GM12878 (cell line): ENCODE data around the gene PRM3.

Source experiments
- EZH2 ChIP-seq: IDR thresholded peaks from 2 replicates; pipeline ENCODE4 v1.6.1; 2012; ENCODE audit warnings: low read depth, mild to moderate bottlenecking, control low read depth, inconsistent platforms, low read length, borderline replicate concordance; ENCODE audit not compliant: control insufficient read depth
- NFIC ChIP-seq: IDR thresholded peaks from 2 replicates; pipeline ENCODE4 v1.6.1; 2012; ENCODE audit warnings: low read depth, mild to moderate bottlenecking, inconsistent platforms, low read length, moderate library complexity
- POLR2A ChIP-seq: IDR thresholded peaks from 2 replicates; pipeline ENCODE4 v1.6.1; 2011; ENCODE audit warnings: low read depth, mild to moderate bottlenecking, low read length
- RCOR1 ChIP-seq: conservative IDR thresholded peaks from 2 replicates; pipeline ENCODE4 v1.6.1; 2012; ENCODE audit warnings: low read depth, low read length, improper control_type of control experiment
- SRF ChIP-seq, 2 experiments: IDR thresholded peaks; 2 replicates each; pipeline ENCODE4 v1.6.1; 2011; ENCODE audit warnings: low read depth in 2 of 2, low read length in 2 of 2, mild to moderate bottlenecking in 1 of 2, moderate library complexity in 1 of 2
- TF ChIP-seq, protein P1 (sequence below): IDR thresholded peaks from 2 replicates; pipeline ENCODE4 v1.6.1; 2011; ENCODE audit warnings: mild to moderate bottlenecking, low read depth, low read length, moderate library complexity; ENCODE audit not compliant: insufficient replicate concordance
- TF ChIP-seq, protein P2 (sequence below): fragments of 450-650 bp; IDR thresholded peaks from 2 replicates; pipeline ENCODE4 v1.6.1; 2017; ENCODE audit warnings: mild to moderate bottlenecking, low read depth, inconsistent platforms; ENCODE audit not compliant: poor library complexity, severe bottlenecking
- TF ChIP-seq, protein P3 (sequence below): IDR thresholded peaks from 2 replicates; pipeline ENCODE4 v1.6.1; 2012; ENCODE audit warnings: improper control_type of control experiment, low read depth, low read length; ENCODE audit not compliant: insufficient replicate concordance
- TF ChIP-seq, protein P4 (sequence below), 3 experiments: IDR thresholded peaks in 2 of 3; conservative IDR thresholded peaks in 1 of 3; 2 replicates each; pipeline ENCODE4 v1.5.1; 2011; ENCODE audit warnings: low read depth in 3 of 3, low read length in 3 of 3, mild to moderate bottlenecking in 3 of 3, control low read depth in 2 of 3, moderate library complexity in 2 of 3, inconsistent platforms in 1 of 3, mixed read lengths in 1 of 3; ENCODE audit not compliant: control insufficient read depth in 2 of 3, insufficient read depth in 1 of 3; ENCODE audit errors: extremely low read depth in 1 of 3

DNA sequence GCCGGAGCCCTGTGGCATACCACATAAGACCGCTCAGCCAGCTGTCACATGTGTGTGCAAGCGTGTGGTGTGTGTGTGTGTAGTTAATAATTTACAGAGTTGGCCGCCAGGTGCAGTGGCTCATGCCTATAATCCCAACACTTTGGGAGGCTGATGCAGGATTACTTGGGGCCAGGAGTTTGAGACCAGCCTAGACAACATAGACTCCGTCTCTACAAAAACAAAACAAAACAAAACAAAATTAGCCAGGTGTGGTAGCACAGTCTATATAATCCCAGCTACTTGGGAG is 37.8 kb downstream of the PRM3 start:
- TF ChIP-seq POLR2A (no peak), SRF (IDR thresholded peaks at IDR 0.05; ENCODE audit: low read depth in 2 of 2, low read length in 2 of 2) (no peak), EZH2 (no peak), RCOR1 (no peak), NFIC (no peak)
- TF ChIP-seq, protein P1, sequence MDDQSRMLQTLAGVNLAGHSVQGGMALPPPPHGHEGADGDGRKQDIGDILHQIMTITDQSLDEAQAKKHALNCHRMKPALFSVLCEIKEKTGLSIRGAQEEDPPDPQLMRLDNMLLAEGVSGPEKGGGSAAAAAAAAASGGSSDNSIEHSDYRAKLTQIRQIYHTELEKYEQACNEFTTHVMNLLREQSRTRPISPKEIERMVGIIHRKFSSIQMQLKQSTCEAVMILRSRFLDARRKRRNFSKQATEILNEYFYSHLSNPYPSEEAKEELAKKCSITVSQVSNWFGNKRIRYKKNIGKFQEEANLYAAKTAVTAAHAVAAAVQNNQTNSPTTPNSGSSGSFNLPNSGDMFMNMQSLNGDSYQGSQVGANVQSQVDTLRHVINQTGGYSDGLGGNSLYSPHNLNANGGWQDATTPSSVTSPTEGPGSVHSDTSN, result no peak
- TF ChIP-seq, protein P2, sequence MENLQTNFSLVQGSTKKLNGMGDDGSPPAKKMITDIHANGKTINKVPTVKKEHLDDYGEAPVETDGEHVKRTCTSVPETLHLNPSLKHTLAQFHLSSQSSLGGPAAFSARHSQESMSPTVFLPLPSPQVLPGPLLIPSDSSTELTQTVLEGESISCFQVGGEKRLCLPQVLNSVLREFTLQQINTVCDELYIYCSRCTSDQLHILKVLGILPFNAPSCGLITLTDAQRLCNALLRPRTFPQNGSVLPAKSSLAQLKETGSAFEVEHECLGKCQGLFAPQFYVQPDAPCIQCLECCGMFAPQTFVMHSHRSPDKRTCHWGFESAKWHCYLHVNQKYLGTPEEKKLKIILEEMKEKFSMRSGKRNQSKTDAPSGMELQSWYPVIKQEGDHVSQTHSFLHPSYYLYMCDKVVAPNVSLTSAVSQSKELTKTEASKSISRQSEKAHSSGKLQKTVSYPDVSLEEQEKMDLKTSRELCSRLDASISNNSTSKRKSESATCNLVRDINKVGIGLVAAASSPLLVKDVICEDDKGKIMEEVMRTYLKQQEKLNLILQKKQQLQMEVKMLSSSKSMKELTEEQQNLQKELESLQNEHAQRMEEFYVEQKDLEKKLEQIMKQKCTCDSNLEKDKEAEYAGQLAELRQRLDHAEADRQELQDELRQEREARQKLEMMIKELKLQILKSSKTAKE, result no peak
- TF ChIP-seq, protein P3, sequence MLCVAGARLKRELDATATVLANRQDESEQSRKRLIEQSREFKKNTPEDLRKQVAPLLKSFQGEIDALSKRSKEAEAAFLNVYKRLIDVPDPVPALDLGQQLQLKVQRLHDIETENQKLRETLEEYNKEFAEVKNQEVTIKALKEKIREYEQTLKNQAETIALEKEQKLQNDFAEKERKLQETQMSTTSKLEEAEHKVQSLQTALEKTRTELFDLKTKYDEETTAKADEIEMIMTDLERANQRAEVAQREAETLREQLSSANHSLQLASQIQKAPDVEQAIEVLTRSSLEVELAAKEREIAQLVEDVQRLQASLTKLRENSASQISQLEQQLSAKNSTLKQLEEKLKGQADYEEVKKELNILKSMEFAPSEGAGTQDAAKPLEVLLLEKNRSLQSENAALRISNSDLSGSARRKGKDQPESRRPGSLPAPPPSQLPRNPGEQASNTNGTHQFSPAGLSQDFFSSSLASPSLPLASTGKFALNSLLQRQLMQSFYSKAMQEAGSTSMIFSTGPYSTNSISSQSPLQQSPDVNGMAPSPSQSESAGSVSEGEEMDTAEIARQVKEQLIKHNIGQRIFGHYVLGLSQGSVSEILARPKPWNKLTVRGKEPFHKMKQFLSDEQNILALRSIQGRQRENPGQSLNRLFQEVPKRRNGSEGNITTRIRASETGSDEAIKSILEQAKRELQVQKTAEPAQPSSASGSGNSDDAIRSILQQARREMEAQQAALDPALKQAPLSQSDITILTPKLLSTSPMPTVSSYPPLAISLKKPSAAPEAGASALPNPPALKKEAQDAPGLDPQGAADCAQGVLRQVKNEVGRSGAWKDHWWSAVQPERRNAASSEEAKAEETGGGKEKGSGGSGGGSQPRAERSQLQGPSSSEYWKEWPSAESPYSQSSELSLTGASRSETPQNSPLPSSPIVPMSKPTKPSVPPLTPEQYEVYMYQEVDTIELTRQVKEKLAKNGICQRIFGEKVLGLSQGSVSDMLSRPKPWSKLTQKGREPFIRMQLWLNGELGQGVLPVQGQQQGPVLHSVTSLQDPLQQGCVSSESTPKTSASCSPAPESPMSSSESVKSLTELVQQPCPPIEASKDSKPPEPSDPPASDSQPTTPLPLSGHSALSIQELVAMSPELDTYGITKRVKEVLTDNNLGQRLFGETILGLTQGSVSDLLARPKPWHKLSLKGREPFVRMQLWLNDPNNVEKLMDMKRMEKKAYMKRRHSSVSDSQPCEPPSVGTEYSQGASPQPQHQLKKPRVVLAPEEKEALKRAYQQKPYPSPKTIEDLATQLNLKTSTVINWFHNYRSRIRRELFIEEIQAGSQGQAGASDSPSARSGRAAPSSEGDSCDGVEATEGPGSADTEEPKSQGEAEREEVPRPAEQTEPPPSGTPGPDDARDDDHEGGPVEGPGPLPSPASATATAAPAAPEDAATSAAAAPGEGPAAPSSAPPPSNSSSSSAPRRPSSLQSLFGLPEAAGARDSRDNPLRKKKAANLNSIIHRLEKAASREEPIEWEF, result no peak
- TF ChIP-seq, protein P4, sequence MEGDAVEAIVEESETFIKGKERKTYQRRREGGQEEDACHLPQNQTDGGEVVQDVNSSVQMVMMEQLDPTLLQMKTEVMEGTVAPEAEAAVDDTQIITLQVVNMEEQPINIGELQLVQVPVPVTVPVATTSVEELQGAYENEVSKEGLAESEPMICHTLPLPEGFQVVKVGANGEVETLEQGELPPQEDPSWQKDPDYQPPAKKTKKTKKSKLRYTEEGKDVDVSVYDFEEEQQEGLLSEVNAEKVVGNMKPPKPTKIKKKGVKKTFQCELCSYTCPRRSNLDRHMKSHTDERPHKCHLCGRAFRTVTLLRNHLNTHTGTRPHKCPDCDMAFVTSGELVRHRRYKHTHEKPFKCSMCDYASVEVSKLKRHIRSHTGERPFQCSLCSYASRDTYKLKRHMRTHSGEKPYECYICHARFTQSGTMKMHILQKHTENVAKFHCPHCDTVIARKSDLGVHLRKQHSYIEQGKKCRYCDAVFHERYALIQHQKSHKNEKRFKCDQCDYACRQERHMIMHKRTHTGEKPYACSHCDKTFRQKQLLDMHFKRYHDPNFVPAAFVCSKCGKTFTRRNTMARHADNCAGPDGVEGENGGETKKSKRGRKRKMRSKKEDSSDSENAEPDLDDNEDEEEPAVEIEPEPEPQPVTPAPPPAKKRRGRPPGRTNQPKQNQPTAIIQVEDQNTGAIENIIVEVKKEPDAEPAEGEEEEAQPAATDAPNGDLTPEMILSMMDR (IDR thresholded peaks at IDR 0.05 in 2 of 3, conservative IDR thresholded peaks at IDR 0.05 in 1 of 3; ENCODE audit: control insufficient read depth in 2 of 3, extremely low read depth in 1 of 3, insufficient read depth in 1 of 3, low read depth in 3 of 3, low read length in 3 of 3), result no peak
